ENCODE measurements around the gene LZTFL1.

Gene LZTFL1

DNA sequence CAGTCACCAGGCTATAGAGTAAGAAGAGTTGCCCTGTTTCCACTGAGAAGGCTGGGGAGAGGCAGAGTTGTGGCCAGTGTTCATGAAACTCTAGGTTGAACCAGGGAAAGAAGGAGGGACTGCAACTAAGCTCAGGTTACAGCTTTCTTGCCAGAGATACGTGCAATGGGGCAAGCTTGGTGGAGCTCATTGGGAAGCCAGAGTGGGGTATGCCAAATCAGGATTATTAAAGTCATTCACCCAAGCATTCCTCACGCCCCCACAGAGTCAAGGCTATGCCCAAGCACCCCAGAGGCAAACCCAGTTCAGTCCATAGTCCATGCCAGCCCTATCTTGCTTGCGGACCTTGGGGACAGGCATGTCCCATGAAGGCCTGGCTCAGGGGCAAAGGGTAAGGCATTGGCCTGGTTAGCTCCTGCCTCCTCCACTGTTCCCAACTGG lies 63.1 kb downstream of the LZTFL1 start:
- no peak for DNase-seq

DNA sequence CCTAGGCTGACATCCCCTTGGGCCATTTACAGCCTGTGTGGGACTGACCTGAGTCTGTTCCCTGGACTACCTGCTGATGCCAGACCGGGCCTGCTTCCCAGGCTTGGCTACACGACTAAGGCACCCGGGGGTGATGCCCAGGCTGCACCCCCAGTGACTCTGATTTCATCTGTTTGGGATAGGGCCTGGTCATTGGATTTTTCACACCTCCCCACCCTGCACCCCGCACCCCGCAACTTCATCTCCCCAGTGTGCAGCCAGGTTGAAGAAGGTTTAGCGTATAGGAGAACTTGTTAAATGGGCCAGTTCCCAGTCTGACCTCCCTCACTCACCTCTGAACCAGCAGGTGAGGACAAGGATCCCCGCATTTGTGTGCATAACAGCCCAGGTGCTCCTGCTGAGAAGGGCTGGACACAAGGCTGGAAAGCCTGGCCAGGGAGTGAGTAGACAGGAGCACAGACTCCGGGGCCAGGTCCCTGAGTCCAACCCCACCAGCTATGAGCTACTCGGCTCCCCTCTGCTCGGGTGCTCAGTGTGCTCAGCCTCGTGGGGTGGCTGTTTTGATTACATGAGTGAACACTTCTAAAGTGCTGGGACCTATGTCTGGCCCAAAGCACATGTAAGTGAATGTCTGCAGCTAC lies 64.1 kb downstream of the LZTFL1 start:
- DNase-seq: no peak
- TF ChIP-seq GATA1 (IDR thresholded peaks at IDR 0.05; ENCODE audit: low read depth, low read length) (no peak), POLR2A (IDR thresholded peaks at IDR 0.05; ENCODE audit: low read length) (no peak)

More for the DNA sequence above, 63.1 kb downstream of the LZTFL1 start:
- TF ChIP-seq GATA1 (IDR thresholded peaks at IDR 0.05; ENCODE audit: low read depth, low read length): no peak

DNA sequence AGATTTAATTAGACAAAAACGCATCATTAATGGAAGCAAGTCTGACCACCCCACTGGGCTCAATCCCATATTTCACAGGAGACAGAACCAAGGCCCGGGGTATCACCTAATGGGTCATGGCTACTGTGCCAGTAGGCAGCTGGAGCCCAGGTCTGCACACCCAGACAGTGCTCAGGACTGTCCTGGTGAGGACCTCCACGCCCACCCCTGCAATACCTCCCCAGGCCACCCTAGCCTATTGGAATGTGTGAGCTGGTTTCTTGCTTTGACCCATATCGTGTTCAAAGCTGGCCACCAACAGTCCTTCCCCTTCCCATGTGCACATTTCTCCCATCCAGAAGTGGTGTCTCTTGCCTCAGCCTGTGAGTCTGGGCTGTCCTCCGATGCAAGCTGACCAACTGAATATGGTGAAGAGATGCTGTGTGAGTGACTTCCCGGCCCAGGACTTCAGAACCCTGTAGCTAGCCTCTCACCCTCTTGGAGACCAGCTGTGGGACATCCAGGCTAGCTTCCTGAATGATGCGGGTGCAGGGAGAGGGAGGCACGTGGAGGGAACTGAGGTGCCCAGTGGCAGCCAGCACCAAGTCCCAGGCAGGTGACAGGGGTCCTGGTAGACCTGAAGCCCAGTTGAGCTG lies 64.7 kb downstream of the LZTFL1 start:
- TF ChIP-seq GATA1 (IDR thresholded peaks at IDR 0.05; ENCODE audit: low read depth, low read length): no peak
- TF ChIP-seq POLR2A (IDR thresholded peaks at IDR 0.05; ENCODE audit: low read length): no peak
- DNase-seq: no peak

DNA sequence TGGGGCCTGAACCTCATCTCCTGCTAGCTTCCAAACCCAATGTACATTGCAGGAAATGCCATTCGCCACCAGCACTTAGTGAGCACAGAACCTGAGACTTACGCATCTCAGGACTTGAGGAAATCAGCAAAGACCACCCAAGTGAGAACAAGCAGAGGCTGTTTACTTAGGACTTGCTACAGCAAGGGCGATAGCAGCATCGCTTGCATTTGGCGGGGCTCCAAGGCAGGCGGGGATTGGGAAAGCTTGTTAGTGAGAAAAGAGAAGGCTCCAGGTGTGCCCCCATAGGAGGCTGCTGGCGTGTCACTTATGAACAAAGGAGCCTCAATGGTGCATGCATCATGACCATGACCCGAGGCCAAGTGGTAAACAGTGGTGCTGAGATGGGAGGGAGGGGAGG lies 65.3 kb downstream of the LZTFL1 start:
- TF ChIP-seq GATA1 (IDR thresholded peaks at IDR 0.05; ENCODE audit: low read depth, low read length): no peak
- no peak for TF ChIP-seq POLR2A (IDR thresholded peaks at IDR 0.05; ENCODE audit: low read length)

DNA sequence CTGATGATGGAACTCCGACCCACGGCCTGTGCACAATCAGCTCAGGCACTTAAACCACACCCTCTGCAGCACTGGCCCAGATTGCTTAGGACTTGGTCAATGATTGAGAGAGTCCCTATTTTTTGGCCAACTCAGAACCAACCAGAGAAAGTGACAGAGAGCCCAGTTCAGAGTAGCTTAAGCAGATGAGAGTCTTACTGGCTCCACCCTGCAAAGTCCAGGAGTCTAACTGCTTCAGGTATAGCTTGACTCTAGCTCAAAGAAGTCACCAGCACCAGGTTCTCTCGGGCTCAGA lies 65.7 kb downstream of the LZTFL1 start:
- DNase-seq: no peak
- TF ChIP-seq GATA1 (IDR thresholded peaks at IDR 0.05; ENCODE audit: low read depth, low read length) (no peak), POLR2A (IDR thresholded peaks at IDR 0.05; ENCODE audit: low read length) (no peak)

More for the DNA sequence above, 65.3 kb downstream of the LZTFL1 start:
- DNase-seq: no peak

DNA sequence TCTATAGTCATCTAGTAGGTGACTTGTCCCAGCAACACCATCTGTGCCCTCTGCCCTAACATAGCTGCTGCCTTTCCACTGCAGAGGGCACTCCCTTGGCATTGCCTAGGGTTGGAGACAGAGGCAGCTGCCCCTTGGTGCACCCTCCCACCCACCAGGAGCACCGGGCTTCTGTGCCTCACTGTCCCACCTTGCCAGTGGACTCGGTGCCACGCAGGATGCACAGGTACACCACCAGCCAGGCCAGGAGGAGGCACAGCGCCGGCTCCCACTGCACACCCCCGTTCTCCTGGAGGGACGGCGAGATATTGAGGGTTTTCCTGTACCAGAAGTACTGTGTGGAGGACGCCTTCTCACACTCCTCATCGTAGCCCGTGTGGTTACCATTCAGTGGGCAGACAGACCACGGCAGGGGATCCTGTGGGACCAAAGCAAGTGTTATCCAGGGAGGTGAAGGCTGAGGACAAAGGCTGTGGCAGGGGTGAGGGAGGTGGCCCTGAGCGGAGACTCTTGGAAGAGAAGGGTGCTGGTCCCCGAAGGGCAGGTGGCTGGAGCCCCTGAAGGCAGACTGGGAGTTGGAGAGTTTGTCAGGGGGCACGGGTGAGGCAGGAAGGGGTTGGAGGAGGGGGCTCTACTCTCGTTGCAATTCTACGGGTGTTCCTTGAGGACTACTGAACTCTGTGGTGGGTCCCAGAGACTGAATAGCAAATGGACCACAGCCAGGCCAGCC lies 66.2 kb downstream of the LZTFL1 start:
- DNase-seq: no peak
- TF ChIP-seq POLR2A (IDR thresholded peaks at IDR 0.05; ENCODE audit: low read length): no peak
- no peak for TF ChIP-seq GATA1 (IDR thresholded peaks at IDR 0.05; ENCODE audit: low read depth, low read length)

DNA sequence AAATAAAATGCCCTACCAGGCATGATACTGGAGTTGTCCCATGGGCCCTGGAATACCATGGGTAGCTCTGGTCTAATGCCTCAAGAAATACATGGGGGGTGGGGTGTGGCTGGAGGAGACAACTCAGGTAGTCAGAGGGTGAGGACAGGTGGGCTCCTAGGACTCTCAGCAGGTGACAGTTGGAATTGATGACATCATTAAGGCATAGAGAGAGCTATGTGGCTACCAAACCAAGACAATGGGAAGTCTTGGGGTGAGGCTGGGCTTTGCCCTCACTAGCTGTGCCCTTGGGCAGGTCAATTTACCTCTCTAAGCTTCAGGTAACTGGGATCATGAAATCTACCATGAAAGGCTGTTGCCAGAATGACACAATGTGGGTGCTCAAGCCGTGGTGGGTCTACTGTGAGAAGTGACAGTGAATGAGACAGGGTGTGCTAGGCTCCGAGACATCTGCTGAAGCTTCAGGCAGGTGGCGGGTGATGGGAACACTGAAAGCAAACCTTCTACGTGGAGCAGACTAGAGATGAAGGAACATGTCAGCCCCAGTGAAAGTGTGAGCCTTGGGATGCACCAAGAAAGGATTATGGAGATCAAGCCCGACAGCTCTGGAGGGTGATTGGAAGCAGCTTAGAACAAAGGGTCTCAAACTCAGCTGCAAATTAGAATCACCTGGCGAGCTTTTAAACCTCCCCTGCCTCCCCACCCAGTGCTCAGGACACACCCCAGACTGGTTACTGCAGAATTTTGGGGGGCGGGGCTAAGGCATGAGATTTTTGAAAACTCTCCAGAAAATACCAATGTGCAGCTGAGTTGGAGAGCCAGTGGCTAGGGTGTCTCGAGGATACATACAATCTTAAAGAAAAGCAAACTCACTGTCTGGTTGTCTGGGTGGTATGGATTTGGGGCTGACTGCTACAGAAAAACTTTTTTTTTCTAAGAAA lies 67.1 kb downstream of the LZTFL1 start:
- TF ChIP-seq GATA1 (IDR thresholded peaks at IDR 0.05; ENCODE audit: low read depth, low read length) (no peak), POLR2A (IDR thresholded peaks at IDR 0.05; ENCODE audit: low read length) (no peak)
- DNase-seq: no peak

DNA sequence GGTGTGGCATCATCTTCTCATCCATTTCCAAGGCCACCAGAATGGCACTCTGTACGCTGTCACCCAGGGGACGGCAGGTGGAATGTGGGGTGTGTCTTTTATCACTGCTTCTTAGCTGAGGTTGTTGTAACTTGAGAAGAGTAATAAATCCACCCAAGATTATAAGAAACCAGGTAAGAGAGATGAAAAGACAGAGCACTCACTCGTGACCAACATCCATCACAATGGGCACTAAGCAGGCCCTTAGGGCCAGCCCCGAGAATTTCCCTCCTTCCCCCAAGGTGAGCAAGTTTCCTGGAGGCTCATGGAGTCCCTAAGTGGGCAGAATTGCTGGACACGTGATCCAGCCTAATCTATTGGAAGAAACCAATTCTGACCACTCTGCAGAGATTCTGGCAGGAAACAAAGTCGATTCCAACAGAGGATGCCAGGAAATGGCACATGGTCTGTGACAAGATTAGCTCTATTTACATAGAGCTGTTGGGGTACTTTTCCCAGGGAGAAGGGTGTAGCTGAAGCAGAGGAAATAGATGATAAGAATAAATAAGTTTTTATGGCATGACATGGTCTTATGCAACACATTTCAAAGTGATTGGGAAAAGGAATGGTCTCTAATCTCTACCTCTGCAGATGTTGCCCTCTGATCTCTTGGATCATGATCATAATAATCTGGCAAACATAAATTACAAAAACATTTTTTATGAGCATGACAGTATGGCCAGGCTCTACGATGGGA lies 68.0 kb downstream of the LZTFL1 start:
- DNase-seq: no peak
- TF ChIP-seq POLR2A (IDR thresholded peaks at IDR 0.05; ENCODE audit: low read length) (no peak), GATA1 (IDR thresholded peaks at IDR 0.05; ENCODE audit: low read depth, low read length) (no peak)
